A673 (cell line): ENCODE results near the gene USP34.

Experiments used
- EZH2 ChIP-seq: fragments of 200-600 bp; sonication (generic); IDR thresholded peaks from 2 replicates; pipeline ENCODE4 v1.6.1; 2017; ENCODE audit warnings: borderline replicate concordance, low read depth, mild to moderate bottlenecking, mixed read lengths, antibody characterized with exemption, low read length; ENCODE audit not compliant: poor library complexity, severe bottlenecking
- TF ChIP-seq, protein P1 (sequence below): fragments of 300-800, 200-600 bp; sonication (generic); conservative IDR thresholded peaks from 2 replicates; pipeline ENCODE4 v1.5.1; 2017; ENCODE audit warnings: low read depth, mild to moderate bottlenecking, antibody characterized with exemption, low read length, moderate library complexity, mixed read lengths

DNA sequence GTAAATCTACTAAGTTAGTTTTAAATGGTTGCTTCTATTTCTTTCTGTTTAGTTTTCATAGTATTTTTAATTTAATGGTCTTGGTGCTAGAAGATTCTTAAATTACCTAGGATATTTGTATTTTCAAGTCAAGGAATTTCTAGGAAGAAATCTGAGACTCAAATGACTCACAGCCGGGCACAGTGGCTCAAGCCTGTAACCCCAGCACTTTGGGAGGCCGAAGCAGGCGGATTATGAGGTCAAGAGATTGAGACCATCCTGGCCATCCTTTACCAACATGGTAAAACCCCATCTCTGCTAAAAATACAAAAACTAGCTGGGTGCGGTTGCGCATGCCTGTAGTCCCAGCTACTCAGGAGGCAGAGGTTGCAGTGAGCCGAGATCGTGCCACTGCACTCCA, 213.4 kb downstream of the USP34 start:
- TF ChIP-seq, protein P1, sequence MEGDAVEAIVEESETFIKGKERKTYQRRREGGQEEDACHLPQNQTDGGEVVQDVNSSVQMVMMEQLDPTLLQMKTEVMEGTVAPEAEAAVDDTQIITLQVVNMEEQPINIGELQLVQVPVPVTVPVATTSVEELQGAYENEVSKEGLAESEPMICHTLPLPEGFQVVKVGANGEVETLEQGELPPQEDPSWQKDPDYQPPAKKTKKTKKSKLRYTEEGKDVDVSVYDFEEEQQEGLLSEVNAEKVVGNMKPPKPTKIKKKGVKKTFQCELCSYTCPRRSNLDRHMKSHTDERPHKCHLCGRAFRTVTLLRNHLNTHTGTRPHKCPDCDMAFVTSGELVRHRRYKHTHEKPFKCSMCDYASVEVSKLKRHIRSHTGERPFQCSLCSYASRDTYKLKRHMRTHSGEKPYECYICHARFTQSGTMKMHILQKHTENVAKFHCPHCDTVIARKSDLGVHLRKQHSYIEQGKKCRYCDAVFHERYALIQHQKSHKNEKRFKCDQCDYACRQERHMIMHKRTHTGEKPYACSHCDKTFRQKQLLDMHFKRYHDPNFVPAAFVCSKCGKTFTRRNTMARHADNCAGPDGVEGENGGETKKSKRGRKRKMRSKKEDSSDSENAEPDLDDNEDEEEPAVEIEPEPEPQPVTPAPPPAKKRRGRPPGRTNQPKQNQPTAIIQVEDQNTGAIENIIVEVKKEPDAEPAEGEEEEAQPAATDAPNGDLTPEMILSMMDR: no peak
- TF ChIP-seq EZH2: no peak
